K562 (cell line): ENCODE results near the gene POLD2. TPM values are rescaled to one million over a fixed set of nuclear protein-coding genes. Genes with fewer than 3 reads are reported as not detected.
A peak's percentile ranks its signal among the peaks of the same experiment; 100 is the strongest.

Experiments used
- ATAC-seq: fragments of 200-7000 bp; cut with Tn5 transposase; 3 replicates; pipeline ENCODE4 v1.9.1; 2020; ENCODE audit warnings: moderate library complexity
- BruUV-seq: library from RNA; stranded (reverse); fragments of 400-500 nt; replicated peaks from 2 replicates; lab custom pipeline; 2021; lab: Mats Ljungman, UMichigan
- CTCF ChIA-PET: fragments of 300-600 bp; formaldehyde crosslinking; extraction: SDS; loops from one replicate; lab custom pipeline; 2021; ENCODE audit warnings: low intra/inter-chr PET ratio; lab: Yijun Ruan, JAX
- POLR2A ChIA-PET: fragments of 300-600, 350-650 bp; sonication (Branson Sonifier 250); formaldehyde crosslinking; extraction: SDS; loops from one replicate; lab custom pipeline; 2021; ENCODE audit warnings: antibody characterized with exemption, inconsistent platforms; lab: Yijun Ruan, JAX
- DNase-seq, 4 experiments: peaks; one replicate each; pipeline versions ENCODE4 v3.0.0 to v3.0.0-alpha.2; 2011 to 2018; ENCODE audit warnings: low spot score in 3 of 4, mixed read lengths in 3 of 4; ENCODE audit errors: extremely low read depth in 1 of 4
- FAIRE-seq: peaks from 2 replicates; lab custom pipeline; 2011; peaks lifted over from hg19 to GRCh38; lab: Jason Lieb, UNC
- H2AFZ ChIP-seq: 2 replicates; pipeline ENCODE4 v1.6.0; 2011; ENCODE audit warnings: low read depth, low read length, control low read depth, inconsistent platforms
- H3K27ac ChIP-seq: fragments of 200-600 bp; 3 replicates; pipeline ENCODE4 v1.8.0; 2011; ENCODE audit warnings: low read depth, mild to moderate bottlenecking, control low read depth, inconsistent platforms, low read length, moderate library complexity, mixed read lengths; ENCODE audit errors: extremely low read depth
- H3K27me3 ChIP-seq, 2 experiments: fragments of 300-600 bp in 1 of 2; 2 replicates in 1 of 2; 3 replicates in 1 of 2; pipeline versions ENCODE4 v1.6.0 to v1.8.0; 2011; ENCODE audit warnings: inconsistent platforms in 2 of 2, low read length in 2 of 2, mild to moderate bottlenecking in 1 of 2, mixed read lengths in 1 of 2, moderate library complexity in 1 of 2; ENCODE audit not compliant: control insufficient read depth in 2 of 2, insufficient read depth in 2 of 2
- H3K36me3 ChIP-seq: fragments of 300-600 bp; 3 replicates; pipeline ENCODE4 v1.8.0; 2011; ENCODE audit warnings: mild to moderate bottlenecking, low read length, inconsistent platforms; ENCODE audit not compliant: control insufficient read depth, insufficient read depth
- H3K4me1 ChIP-seq, 2 experiments: fragments of 200-600 bp in 1 of 2; replicated peaks in 1 of 2; 2 replicates in 1 of 2; 3 replicates in 1 of 2; pipeline versions ENCODE4 v1.5.1 to v1.8.0; 2011; ENCODE audit warnings: inconsistent platforms in 2 of 2, low read length in 2 of 2, mild to moderate bottlenecking in 1 of 2, mixed read lengths in 1 of 2, moderate library complexity in 1 of 2; ENCODE audit not compliant: control insufficient read depth in 2 of 2, insufficient read depth in 2 of 2
- H3K4me2 ChIP-seq: 2 replicates; pipeline ENCODE4 v1.6.1; 2011; ENCODE audit warnings: low read length, control low read depth, inconsistent platforms, mixed read lengths; ENCODE audit not compliant: insufficient read depth
- H3K4me3 ChIP-seq: fragments of 200-600 bp; sonication (generic), shearing (Covaris generic); 2 replicates; pipeline ENCODE4 v1.5.1; 2016; ENCODE audit warnings: control low read depth, inconsistent platforms
- H3K79me2 ChIP-seq: fragments of 200-600 bp; 3 replicates; pipeline ENCODE4 v1.8.0; 2011; ENCODE audit warnings: low read length, inconsistent platforms; ENCODE audit not compliant: control insufficient read depth, insufficient read depth
- H3K9ac ChIP-seq, 2 experiments: 2 replicates each; pipeline versions ENCODE4 v1.6.0 to v1.6.1; 2011; ENCODE audit warnings: low read depth in 2 of 2, low read length in 2 of 2, control low read depth in 1 of 2, inconsistent platforms in 1 of 2, mild to moderate bottlenecking in 1 of 2, mixed read lengths in 1 of 2; ENCODE audit not compliant: insufficient read depth in 1 of 2
- H3K9me1 ChIP-seq: one replicate; pipeline ENCODE4 v1.6.0; 2011; ENCODE audit warnings: inconsistent platforms, mild to moderate bottlenecking, low read length, moderate library complexity; ENCODE audit not compliant: control insufficient read depth, insufficient read depth
- H3K9me3 ChIP-seq: replicated peaks from 2 replicates; pipeline ENCODE4 v1.5.1; 2011; ENCODE audit warnings: low read depth, low read length, inconsistent platforms; ENCODE audit not compliant: control insufficient read depth, insufficient read depth
- H4K20me1 ChIP-seq: replicated peaks from 2 replicates; pipeline ENCODE4 v1.6.1; 2011; ENCODE audit warnings: low read length, inconsistent platforms, mixed read lengths; ENCODE audit not compliant: control insufficient read depth, insufficient read depth
- ESRRA ChIP-seq: fragments of 450-650 bp; IDR thresholded peaks from 2 replicates; pipeline ENCODE4 v1.6.1; 2014; ENCODE audit warnings: low read depth, mild to moderate bottlenecking, moderate library complexity, borderline replicate concordance
- FOXK1 ChIP-seq: sonication (generic); formaldehyde crosslinking; IDR thresholded peaks from 2 replicates; pipeline ENCODE4 v1.8.0; 2022; ENCODE audit warnings: missing genetic modification reagents, mild to moderate bottlenecking, borderline replicate concordance
- MYBL2 ChIP-seq, 2 experiments: fragments of 450-650 bp in 1 of 2; sonication (generic) in 1 of 2; formaldehyde crosslinking in 1 of 2; IDR thresholded peaks; 2 replicates each; pipeline versions ENCODE4 v1.6.1 to v1.8.1; 2017 to 2022; ENCODE audit warnings: borderline replicate concordance in 1 of 2, inconsistent platforms in 1 of 2, low read depth in 1 of 2, mild to moderate bottlenecking in 1 of 2, missing genetic modification reagents in 1 of 2, moderate library complexity in 1 of 2
- PHF20 ChIP-seq: fragments of 450-650 bp; IDR thresholded peaks from 2 replicates; pipeline ENCODE4 v1.6.1; 2018; ENCODE audit not compliant: partially characterized antibody
- PHF21A ChIP-seq: fragments of 450-650 bp; IDR thresholded peaks from 2 replicates; pipeline ENCODE4 v1.6.1; 2017; ENCODE audit warnings: low read depth, borderline replicate concordance
- RAD51 ChIP-seq: fragments of 450-650 bp; IDR thresholded peaks from 2 replicates; pipeline ENCODE4 v1.7.1; 2016; ENCODE audit warnings: low read depth, mild to moderate bottlenecking, borderline replicate concordance
- SLC30A9 ChIP-seq: fragments of 250-450 bp; sonication (Bioruptor Pico); IDR thresholded peaks from 2 replicates; pipeline ENCODE4 v1.8.0; 2022; ENCODE audit warnings: mild to moderate bottlenecking, moderate library complexity
- SMARCE1 ChIP-seq: fragments of 450-650 bp; IDR thresholded peaks from 2 replicates; pipeline ENCODE4 v1.7.1; 2016; ENCODE audit warnings: mild to moderate bottlenecking
- SP1 ChIP-seq: sonication (generic); formaldehyde crosslinking; IDR thresholded peaks from 2 replicates; pipeline ENCODE4 v1.8.1; 2022; ENCODE audit warnings: mild to moderate bottlenecking, missing genetic modification reagents
- STAG1 ChIP-seq: sonication (generic); formaldehyde crosslinking; IDR thresholded peaks from 2 replicates; pipeline ENCODE4 v1.5.0; 2020; ENCODE audit warnings: missing genetic modification reagents, borderline replicate concordance
- TAF1 ChIP-seq: IDR thresholded peaks from 2 replicates; pipeline ENCODE4 v1.6.1; 2011; ENCODE audit warnings: mild to moderate bottlenecking, low read length, moderate library complexity; ENCODE audit not compliant: insufficient read depth, control insufficient read depth, severe bottlenecking; ENCODE audit errors: extremely low read depth
- ZBTB1 ChIP-seq: sonication (generic); formaldehyde crosslinking; IDR thresholded peaks from 2 replicates; pipeline ENCODE4 v1.8.1; 2023; ENCODE audit warnings: missing genetic modification reagents, low read depth, mild to moderate bottlenecking, borderline replicate concordance
- WGBS: fragments of 100-300 bp; shearing (Covaris generic); methylation state at CpG from one replicate; pipeline ENCODE4 v1.1.6; 2016; ENCODE audit warnings: low coverage, mixed read lengths; ENCODE audit not compliant: insufficient coverage; ENCODE audit errors: missing lambda C conversion rate; 5-methylcytosine and 5-hydroxymethylcytosine counted together
- in situ Hi-C: fragments of 300-500 bp; cut with MboI; formaldehyde crosslinking; loops from 4 replicates; pipeline ENCODE4 v1.15.0; 2018; ENCODE audit warnings: inconsistent platforms, mixed read lengths
- intact Hi-C: fragments of 100-400 bp; cut with micrococcal nuclease; formaldehyde crosslinking; loops from 2 replicates; pipeline ENCODE4 v1.14.2; 2022
- polyA plus RNA-seq, 8 experiments: library from polyadenylated mRNA; depleted of rRNA in 4 of 8; stranded (reverse) in 5 of 8; unstranded in 3 of 8; fragments of >200 nt; fragmentation: Nextera tagmentation in 2 of 8; fragmentation: Illumina TruSeq in 1 of 8; extraction: Ambion mirVana in 2 of 8; extraction: Trizol in 1 of 8; gene quantifications; 2 replicates each; pipeline versions ENCODE4 v1.2.1 to v1.2.3, GENCODE V29; 2011 to 2014; ENCODE audit warnings: inconsistent platforms in 1 of 8, missing spikeins in 1 of 8
- total RNA-seq, 7 experiments: library from RNA; depleted of rRNA in 6 of 7; stranded (reverse); fragments of >200 nt in 6 of 7; fragmentation: Illumina TruSeq in 2 of 7; extraction: Trizol in 2 of 7; gene quantifications; 2 replicates each; pipeline versions ENCODE4 v1.2.1 to v1.2.3, GENCODE V29; 2011 to 2021; ENCODE audit warnings: low replicate concordance in 1 of 7
- TF ChIP-seq, protein P1 (sequence below): fragments of 450-650 bp; formaldehyde crosslinking; IDR thresholded peaks from 2 replicates; pipeline ENCODE4 v1.4.0; 2022; ENCODE audit warnings: mild to moderate bottlenecking, moderate library complexity
- TF ChIP-seq, protein P2 (sequence below): fragments of 450-650 bp; formaldehyde crosslinking; IDR thresholded peaks from 2 replicates; pipeline ENCODE4 v1.4.0; 2022; ENCODE audit warnings: missing genetic modification characterization
- TF ChIP-seq, protein P3 (sequence below): sonication (generic); formaldehyde crosslinking; IDR thresholded peaks from 2 replicates; pipeline ENCODE4 v1.8.0; 2022; ENCODE audit warnings: mild to moderate bottlenecking, missing genetic modification reagents
- TF ChIP-seq, protein P4 (sequence below): sonication (generic); formaldehyde crosslinking; IDR thresholded peaks from 2 replicates; pipeline ENCODE4 v1.5.0; 2020; ENCODE audit warnings: missing genetic modification reagents

The POLD2 gene
- total and polyA plus RNA-seq, 9 of the 15 experiments (the other 6 are each of a cell fraction or from before 2014, with no cell fraction given) = 29.7 to 259 (median 225) TPM

DNA sequence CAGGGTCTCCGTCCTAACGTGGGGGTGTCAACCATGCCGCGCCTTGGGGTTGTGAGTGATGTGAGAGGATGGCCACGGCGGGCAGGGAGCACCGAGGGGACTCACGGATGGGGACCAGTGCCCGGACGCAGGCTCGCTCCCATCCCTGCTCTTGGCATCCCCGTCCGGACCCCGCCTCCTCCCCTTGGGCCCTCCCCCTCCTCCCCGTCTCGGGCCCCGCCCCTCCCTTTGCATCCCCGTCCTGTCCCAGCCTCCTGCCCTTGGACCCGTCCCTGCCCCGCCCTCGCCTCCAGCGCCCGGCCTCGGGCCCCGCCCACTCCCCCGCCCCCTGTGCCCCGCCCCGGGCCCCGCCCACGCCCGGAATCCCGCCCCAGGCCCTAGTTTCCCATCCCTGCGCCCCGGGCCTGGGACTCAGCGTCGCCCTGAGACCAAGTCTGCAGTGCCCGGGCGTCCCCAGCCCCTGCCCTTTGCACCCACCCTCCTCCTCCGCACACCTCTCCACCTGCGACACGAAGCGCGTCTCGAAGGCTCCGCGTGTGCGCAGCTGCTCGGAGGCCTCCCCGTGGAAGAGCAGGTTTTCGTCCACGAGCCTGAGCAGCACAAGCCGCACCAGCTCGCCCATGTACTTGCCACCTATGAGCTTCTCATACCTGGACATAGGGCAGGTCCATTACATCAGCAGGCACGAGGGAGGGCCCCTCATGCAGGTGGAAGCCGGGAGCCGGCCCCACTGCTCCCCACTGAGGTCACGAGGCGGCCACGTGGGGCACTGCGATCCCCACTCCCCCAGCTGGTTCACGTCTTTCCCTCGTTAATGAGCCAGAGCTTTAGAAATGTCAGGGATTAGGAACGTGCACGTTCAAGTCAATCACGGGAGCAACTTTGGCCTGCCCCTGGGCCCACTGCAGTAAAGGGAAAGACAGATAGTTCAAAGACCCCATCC lies 22.9 kb upstream of the POLD2 start:
- no TSS peak for BruUV-seq
- POLR2A ChIA-PET = interaction anchor here (0.6 to 2.1 kb wide), 2 partner anchors 11 to 21 kb away, joined by 3 to 9 read pairs; no protein-coding TSS in a partner anchor
- peak; percentile 90 to 100 (median 100) for DNase-seq
- FAIRE-seq = no peak
- ATAC-seq = peak; percentile 87
- no peaks in the 10 kb centered on the region for H3K27me3 ChIP-seq
- in situ Hi-C loops = no loop called here
- H3K79me2 ChIP-seq = no peaks in the 10 kb centered on the region
- H3K9me1 ChIP-seq = no peaks in the 10 kb centered on the region
- peak overlapping the region; percentile 64 for H3K4me2 ChIP-seq
- H2AFZ ChIP-seq = peak overlapping the region; percentile 99
- no peaks in the 10 kb centered on the region for H3K9me3 ChIP-seq
- peak overlapping the region; percentile 79 for H3K27ac ChIP-seq
- no peaks in the 10 kb centered on the region for H4K20me1 ChIP-seq
- H3K36me3 ChIP-seq = no peaks in the 10 kb centered on the region
- CTCF ChIA-PET = no interaction called here
- H3K9ac ChIP-seq = peak overlapping the region; percentile 42 to 93; a peak in 3 of 4 replicates
- intact Hi-C loops = loop anchor here (5.0 kb wide), 1 partner anchor 51 kb away; no protein-coding TSS in a partner anchor
- H3K4me1 ChIP-seq = peaks cover 21 to 65% of the 10 kb centered on the region in 2 experiments
- no peak overlapping the region; the same call in 1 of the 2 replicates for H3K4me3 ChIP-seq
- 16% methylated on average over 43 of the region's 65 CpGs for WGBS
- TF ChIP-seq, protein P1, sequence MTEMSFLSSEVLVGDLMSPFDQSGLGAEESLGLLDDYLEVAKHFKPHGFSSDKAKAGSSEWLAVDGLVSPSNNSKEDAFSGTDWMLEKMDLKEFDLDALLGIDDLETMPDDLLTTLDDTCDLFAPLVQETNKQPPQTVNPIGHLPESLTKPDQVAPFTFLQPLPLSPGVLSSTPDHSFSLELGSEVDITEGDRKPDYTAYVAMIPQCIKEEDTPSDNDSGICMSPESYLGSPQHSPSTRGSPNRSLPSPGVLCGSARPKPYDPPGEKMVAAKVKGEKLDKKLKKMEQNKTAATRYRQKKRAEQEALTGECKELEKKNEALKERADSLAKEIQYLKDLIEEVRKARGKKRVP (CRISPR knock-in tag) = no peak
- TF ChIP-seq PHF20 (no peak), ESRRA (no peak), MYBL2 (IDR thresholded peaks at IDR 0.05; ENCODE audit: low read depth) (no peak), MYBL2 (CRISPR knock-in tag; IDR thresholded peaks at IDR 0.05; ENCODE audit: borderline replicate concordance) (no peak), ZBTB1 (no peak), STAG1 (CRISPR knock-in tag) (no peak), TAF1 (no peak), SLC30A9 (CRISPR knock-in tag) (no peak), SP1 (CRISPR knock-in tag) (0 out of 2 replicates have a peak, but pooled peaks have one; percentile 40), FOXK1 (CRISPR knock-in tag) (0 out of 2 replicates have a peak, but pooled peaks have one; percentile 58), RAD51 (peak; percentile 57), SMARCE1 (no peak), PHF21A (no peak)
- TF ChIP-seq, protein P2, sequence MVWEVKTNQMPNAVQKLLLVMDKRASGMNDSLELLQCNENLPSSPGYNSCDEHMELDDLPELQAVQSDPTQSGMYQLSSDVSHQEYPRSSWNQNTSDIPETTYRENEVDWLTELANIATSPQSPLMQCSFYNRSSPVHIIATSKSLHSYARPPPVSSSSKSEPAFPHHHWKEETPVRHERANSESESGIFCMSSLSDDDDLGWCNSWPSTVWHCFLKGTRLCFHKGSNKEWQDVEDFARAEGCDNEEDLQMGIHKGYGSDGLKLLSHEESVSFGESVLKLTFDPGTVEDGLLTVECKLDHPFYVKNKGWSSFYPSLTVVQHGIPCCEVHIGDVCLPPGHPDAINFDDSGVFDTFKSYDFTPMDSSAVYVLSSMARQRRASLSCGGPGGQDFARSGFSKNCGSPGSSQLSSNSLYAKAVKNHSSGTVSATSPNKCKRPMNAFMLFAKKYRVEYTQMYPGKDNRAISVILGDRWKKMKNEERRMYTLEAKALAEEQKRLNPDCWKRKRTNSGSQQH (CRISPR knock-in tag) = no peak
- TF ChIP-seq, protein P3, sequence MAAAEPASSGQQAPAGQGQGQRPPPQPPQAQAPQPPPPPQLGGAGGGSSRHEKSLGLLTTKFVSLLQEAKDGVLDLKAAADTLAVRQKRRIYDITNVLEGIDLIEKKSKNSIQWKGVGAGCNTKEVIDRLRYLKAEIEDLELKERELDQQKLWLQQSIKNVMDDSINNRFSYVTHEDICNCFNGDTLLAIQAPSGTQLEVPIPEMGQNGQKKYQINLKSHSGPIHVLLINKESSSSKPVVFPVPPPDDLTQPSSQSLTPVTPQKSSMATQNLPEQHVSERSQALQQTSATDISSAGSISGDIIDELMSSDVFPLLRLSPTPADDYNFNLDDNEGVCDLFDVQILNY (CRISPR knock-in tag) = no peak
- TF ChIP-seq, protein P4, sequence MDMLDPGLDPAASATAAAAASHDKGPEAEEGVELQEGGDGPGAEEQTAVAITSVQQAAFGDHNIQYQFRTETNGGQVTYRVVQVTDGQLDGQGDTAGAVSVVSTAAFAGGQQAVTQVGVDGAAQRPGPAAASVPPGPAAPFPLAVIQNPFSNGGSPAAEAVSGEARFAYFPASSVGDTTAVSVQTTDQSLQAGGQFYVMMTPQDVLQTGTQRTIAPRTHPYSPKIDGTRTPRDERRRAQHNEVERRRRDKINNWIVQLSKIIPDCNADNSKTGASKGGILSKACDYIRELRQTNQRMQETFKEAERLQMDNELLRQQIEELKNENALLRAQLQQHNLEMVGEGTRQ (CRISPR knock-in tag) = peak; percentile 63
